Measurements from ENCODE around the gene TTLL10. TPM values are rescaled to one million over a fixed set of nuclear protein-coding genes. Genes with fewer than 3 reads are reported as not detected.

Gene TTLL10
- total and polyA plus RNA-seq, 2 of the 4 experiments (the other 2 are of a cell fraction): not detected

DNA sequence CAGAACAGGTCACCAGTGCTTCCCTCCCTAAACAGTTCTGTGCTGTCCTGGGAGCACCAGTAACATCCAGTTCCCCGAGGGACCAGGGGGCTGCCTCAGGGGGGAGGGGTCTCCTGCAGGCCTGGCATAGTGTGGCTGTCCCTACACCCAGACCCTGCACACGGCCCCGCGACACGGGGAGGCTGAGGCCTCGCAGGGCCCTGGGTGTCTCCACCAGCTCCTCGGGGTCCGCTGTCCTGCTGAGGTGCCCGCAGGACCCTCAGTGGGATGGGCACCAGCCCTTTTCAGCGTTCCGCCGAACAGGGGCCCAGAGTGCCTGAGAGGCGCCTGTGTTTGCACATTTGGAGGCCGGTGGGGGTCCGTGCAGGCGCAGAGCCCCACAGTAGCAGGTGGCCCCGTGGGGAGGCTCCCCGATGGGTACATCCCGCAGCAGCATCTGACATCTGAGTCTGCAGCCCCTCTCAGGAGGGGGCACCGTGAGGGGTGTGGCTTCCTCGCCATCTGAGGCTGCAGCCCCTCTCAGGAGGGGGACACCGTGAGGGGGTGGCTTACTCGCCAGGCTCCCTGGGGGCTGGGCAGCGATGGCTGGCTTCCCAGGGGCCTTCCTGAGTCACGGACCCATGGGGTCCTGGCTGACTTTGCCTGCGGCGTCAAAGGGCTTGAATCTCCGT lies 39.2 kb upstream of the TTLL10 start:
- CTCF ChIA-PET: no interaction called here
- Histone ChIP-seq H3K27me3 (ENCODE audit: control insufficient read depth, insufficient read depth, low read length) (peaks cover 26% of the 10 kb centered on the region), H3K4me1 (ENCODE audit: control insufficient read depth, insufficient read depth, low read length) (no peaks in the 10 kb centered on the region), H2AK9ac (replicated peaks; ENCODE audit: low read depth, low read length, poor library complexity) (no peak overlapping the region), H4K8ac (ENCODE audit: low read depth in 2 of 2, low read length in 2 of 2) (no peak overlapping the region), H4K20me1 (ENCODE audit: insufficient read depth, low read length) (no peaks in the 10 kb centered on the region), H3K23ac (ENCODE audit: low read depth, low read length) (no peak overlapping the region), H2AK5ac (ENCODE audit: low read depth, low read length) (no peak overlapping the region), H3K9me3 (ENCODE audit: control insufficient read depth, insufficient read depth, low read length) (no peaks in the 10 kb centered on the region), H3K79me1 (ENCODE audit: low read depth in 1 of 2, low read length in 2 of 2) (no peaks in the 10 kb centered on the region), H2BK120ac (ENCODE audit: low read depth, low read length) (no peak overlapping the region), H3K4ac (ENCODE audit: low read depth, low read length) (no peak overlapping the region), H4K5ac (ENCODE audit: low read depth, low read length) (no peak overlapping the region), H3K36me3 (ENCODE audit: control insufficient read depth, insufficient read depth, low read length) (no peaks in the 10 kb centered on the region), H2BK20ac (ENCODE audit: low read depth, low read length) (no peak overlapping the region), H3K9me1 (ENCODE audit: insufficient read depth, low read length) (no peaks in the 10 kb centered on the region), H3K18ac (ENCODE audit: low read depth, low read length) (no peak overlapping the region), H3K9ac (ENCODE audit: low read depth, low read length) (no peak overlapping the region), H4K91ac (ENCODE audit: insufficient read depth, low read depth, low read length) (no peak overlapping the region), H3K14ac (replicated peaks; ENCODE audit: low read depth, low read length) (no peak overlapping the region), H2AFZ (replicated peaks; ENCODE audit: low read length, poor library complexity) (no peak overlapping the region), H2BK5ac (ENCODE audit: low read depth, low read length, poor library complexity, severe bottlenecking) (no peak overlapping the region), H3K27ac (ENCODE audit: insufficient read depth, low read length) (no peak overlapping the region), H2BK15ac (ENCODE audit: low read depth, low read length) (no peak overlapping the region), H3K4me2 (ENCODE audit: low read depth, low read length) (no peak overlapping the region), H3K56ac (ENCODE audit: extremely low read depth, insufficient read depth, low read length) (no peak overlapping the region), H3K4me3 (ENCODE audit: insufficient read depth, low read depth, low read length) (no peak overlapping the region)
- TF ChIP-seq, protein P1, sequence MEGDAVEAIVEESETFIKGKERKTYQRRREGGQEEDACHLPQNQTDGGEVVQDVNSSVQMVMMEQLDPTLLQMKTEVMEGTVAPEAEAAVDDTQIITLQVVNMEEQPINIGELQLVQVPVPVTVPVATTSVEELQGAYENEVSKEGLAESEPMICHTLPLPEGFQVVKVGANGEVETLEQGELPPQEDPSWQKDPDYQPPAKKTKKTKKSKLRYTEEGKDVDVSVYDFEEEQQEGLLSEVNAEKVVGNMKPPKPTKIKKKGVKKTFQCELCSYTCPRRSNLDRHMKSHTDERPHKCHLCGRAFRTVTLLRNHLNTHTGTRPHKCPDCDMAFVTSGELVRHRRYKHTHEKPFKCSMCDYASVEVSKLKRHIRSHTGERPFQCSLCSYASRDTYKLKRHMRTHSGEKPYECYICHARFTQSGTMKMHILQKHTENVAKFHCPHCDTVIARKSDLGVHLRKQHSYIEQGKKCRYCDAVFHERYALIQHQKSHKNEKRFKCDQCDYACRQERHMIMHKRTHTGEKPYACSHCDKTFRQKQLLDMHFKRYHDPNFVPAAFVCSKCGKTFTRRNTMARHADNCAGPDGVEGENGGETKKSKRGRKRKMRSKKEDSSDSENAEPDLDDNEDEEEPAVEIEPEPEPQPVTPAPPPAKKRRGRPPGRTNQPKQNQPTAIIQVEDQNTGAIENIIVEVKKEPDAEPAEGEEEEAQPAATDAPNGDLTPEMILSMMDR (conservative IDR thresholded peaks at IDR 0.05; ENCODE audit: low read depth, low read length): no peak
- no peak for TF ChIP-seq SMC3 (IDR thresholded peaks at IDR 0.05; ENCODE audit: low read depth, low read length)
- TF ChIP-seq RCOR1 (IDR thresholded peaks at IDR 0.05; ENCODE audit: insufficient replicate concordance, low read length): no peak
- TF ChIP-seq NFE2L2 (IDR thresholded peaks at IDR 0.05; ENCODE audit: low read depth, low read length): no peak
- TF ChIP-seq, protein P2, sequence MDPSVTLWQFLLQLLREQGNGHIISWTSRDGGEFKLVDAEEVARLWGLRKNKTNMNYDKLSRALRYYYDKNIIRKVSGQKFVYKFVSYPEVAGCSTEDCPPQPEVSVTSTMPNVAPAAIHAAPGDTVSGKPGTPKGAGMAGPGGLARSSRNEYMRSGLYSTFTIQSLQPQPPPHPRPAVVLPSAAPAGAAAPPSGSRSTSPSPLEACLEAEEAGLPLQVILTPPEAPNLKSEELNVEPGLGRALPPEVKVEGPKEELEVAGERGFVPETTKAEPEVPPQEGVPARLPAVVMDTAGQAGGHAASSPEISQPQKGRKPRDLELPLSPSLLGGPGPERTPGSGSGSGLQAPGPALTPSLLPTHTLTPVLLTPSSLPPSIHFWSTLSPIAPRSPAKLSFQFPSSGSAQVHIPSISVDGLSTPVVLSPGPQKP (IDR thresholded peaks at IDR 0.05; ENCODE audit: borderline replicate concordance, low read depth, low read length): no peak
- no peak for TF ChIP-seq BHLHE40 (IDR thresholded peaks at IDR 0.05; ENCODE audit: low read depth, low read length)
- TF ChIP-seq RAD21 (IDR thresholded peaks at IDR 0.05; ENCODE audit: low read length): no peak
- no peak for TF ChIP-seq CEBPB (IDR thresholded peaks at IDR 0.05; ENCODE audit: low read depth, low read length)
- TF ChIP-seq RFX5 (IDR thresholded peaks at IDR 0.05; ENCODE audit: low read depth, low read length): no peak
- POLR2A ChIA-PET (ENCODE audit: unreplicated experiment): no interaction called here
- no peak for DNase-seq
- intact Hi-C loops (cut with micrococcal nuclease) (no loop called here), dilution Hi-C loops (cut with HindIII; ENCODE audit: low sequenced_read_pairs, unreplicated experiment) (no loop called here), in situ Hi-C loops (cut with MboI; ENCODE audit: low sequenced_read_pairs) (no loop called here)
- BruUV-seq (replicated peaks): no TSS peak
- 82% methylated on average over 17 of the region's 28 CpGs; no CpG with 5 or more reads in 1 of the 2 experiments for WGBS, 2 experiments (ENCODE audit: extremely low coverage in 2 of 2, insufficient read length in 1 of 2)
- no peak for ATAC-seq (ENCODE audit: low read depth)
